T-helper 2 cell treated with Interferon-gamma antibody and Interleukin-4, amounts not matched to agents 5 μg/mL and 100 μg/mL, for 36 hours (primary cell): ENCODE results near the gene TMPRSS6.

Experiments used
- DNase-seq: peaks from one replicate; pipeline ENCODE4 v3.0.0; 2021; ENCODE audit warnings: low spot score
- H3K27ac Mint-ChIP-seq: one replicate; pipeline ENCODE4 v1.8.0; 2021; ENCODE audit warnings: mild to moderate bottlenecking, mixed read lengths
- H3K27me3 Mint-ChIP-seq: one replicate; pipeline ENCODE4 v1.8.0; 2021; ENCODE audit warnings: low read depth, mixed read lengths
- H3K36me3 Mint-ChIP-seq: one replicate; pipeline ENCODE4 v1.8.0; 2021; ENCODE audit warnings: low read depth, mixed read lengths
- H3K4me1 Mint-ChIP-seq: one replicate; pipeline ENCODE4 v1.8.0; 2021; ENCODE audit warnings: low read depth, mixed read lengths
- H3K4me3 Mint-ChIP-seq: one replicate; pipeline ENCODE4 v1.8.0; 2022; ENCODE audit warnings: mild to moderate bottlenecking, moderate library complexity, mixed read lengths
- H3K9me3 Mint-ChIP-seq: one replicate; pipeline ENCODE4 v1.8.0; 2021; ENCODE audit warnings: mixed read lengths

Gene TMPRSS6

DNA sequence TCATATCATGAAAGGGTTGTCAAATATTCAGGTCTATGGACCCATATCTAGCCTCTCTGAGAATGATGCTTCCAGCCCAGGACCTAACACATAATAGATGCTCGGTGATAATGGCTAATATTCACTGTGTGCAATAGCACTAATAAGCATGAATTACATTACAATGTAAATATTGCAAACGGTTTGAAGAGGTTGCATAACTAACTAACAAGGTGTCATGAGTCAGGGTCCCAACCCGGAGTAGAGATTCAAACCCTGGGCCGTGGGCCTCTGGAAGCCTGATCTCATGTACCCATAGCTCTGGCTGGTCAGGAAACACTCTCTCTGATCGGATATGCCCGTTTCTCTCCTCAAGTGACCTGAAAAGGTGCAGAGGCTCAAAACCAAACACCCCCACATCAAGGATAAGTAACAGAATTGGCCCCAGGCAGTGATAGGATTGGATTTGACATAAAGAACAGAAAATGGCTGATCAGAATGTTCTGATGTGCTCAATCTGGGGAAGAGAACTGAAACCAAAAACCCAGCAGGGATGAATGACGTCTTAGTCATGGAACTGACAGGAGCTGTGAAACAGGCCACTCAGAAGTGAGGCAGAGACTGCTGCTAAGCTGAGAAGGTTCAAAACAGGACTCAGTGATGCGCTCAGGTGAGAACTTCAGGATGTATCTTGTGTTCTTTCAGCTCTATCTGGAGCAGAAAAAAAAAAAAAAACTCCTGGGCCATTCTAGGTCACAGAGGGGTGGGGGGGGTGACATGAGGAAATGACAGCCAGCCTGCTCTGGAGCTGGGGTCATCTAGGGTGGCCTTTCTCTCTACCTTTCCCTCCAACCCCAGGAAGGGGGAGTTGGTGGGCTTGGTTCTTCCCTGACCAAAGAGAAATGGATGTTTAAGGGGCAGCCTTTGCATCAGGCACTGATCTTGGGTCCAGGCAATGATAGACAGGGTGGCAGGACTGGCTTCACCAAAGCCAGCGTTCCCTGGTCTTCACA is 64.6 kb downstream of the TMPRSS6 start:
- Mint-ChIP-seq H3K27ac (no peak overlapping the region), H3K9me3 (no peaks in the 10 kb centered on the region), H3K4me3 (no peak overlapping the region), H3K27me3 (no peaks in the 10 kb centered on the region), H3K36me3 (no peaks in the 10 kb centered on the region), H3K4me1 (peaks cover 14% of the 10 kb centered on the region)
- no peak for DNase-seq

- Mint-ChIP-seq H3K27ac (no peak overlapping the region), H3K9me3 (no peaks in the 10 kb centered on the region), H3K27me3 (no peaks in the 10 kb centered on the region), H3K4me3 (no peak overlapping the region), H3K4me1 (peaks cover 14% of the 10 kb centered on the region), H3K36me3 (no peaks in the 10 kb centered on the region)
- DNase-seq = peak; percentile 46
Measured at GRCh38 chr22:37043828-37044538, 65.5 kb downstream of the TMPRSS6 start.

- Mint-ChIP-seq H3K36me3 (no peaks in the 10 kb centered on the region), H3K9me3 (no peaks in the 10 kb centered on the region), H3K27me3 (no peaks in the 10 kb centered on the region), H3K4me3 (no peak overlapping the region), H3K4me1 (peaks cover 14% of the 10 kb centered on the region), H3K27ac (no peak overlapping the region)
- DNase-seq = no peak
Measured at GRCh38 chr22:37043209-37043827, 66.2 kb downstream of the TMPRSS6 start.

GRCh38 chr22:37039466-37039865 is 70.0 kb downstream of the TMPRSS6 start:
- Mint-ChIP-seq H3K36me3 (no peaks in the 10 kb centered on the region), H3K4me3 (no peak overlapping the region), H3K27ac (no peak overlapping the region), H3K4me1 (peaks cover 12% of the 10 kb centered on the region), H3K27me3 (peaks cover 9% of the 10 kb centered on the region), H3K9me3 (no peaks in the 10 kb centered on the region)
- no peak for DNase-seq

DNA sequence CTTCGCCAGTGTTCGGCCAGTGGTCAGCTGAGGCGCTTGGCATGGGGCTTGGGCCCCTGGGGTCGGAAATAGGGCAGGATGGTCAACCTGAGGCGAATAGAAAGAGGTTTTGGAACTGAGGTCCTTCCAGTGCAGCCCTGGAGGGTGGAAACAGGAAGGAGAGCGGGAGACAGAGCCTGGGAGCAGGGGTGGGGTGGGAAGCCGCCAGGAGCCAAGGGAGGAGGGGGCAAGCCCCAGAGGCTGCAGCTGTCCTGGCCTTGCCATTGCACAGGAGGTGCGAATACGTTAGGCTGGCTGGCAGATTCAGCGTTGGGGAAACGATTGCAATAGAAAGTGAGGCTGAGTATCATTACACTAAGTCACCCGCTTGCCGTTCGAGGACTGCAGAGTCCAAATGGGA is 71.8 kb downstream of the TMPRSS6 start:
- Mint-ChIP-seq H3K27ac (no peak overlapping the region), H3K9me3 (no peaks in the 10 kb centered on the region), H3K4me1 (peaks cover 9% of the 10 kb centered on the region), H3K36me3 (no peaks in the 10 kb centered on the region), H3K27me3 (peaks cover 9% of the 10 kb centered on the region), H3K4me3 (no peak overlapping the region)
- DNase-seq = no peak

DNA sequence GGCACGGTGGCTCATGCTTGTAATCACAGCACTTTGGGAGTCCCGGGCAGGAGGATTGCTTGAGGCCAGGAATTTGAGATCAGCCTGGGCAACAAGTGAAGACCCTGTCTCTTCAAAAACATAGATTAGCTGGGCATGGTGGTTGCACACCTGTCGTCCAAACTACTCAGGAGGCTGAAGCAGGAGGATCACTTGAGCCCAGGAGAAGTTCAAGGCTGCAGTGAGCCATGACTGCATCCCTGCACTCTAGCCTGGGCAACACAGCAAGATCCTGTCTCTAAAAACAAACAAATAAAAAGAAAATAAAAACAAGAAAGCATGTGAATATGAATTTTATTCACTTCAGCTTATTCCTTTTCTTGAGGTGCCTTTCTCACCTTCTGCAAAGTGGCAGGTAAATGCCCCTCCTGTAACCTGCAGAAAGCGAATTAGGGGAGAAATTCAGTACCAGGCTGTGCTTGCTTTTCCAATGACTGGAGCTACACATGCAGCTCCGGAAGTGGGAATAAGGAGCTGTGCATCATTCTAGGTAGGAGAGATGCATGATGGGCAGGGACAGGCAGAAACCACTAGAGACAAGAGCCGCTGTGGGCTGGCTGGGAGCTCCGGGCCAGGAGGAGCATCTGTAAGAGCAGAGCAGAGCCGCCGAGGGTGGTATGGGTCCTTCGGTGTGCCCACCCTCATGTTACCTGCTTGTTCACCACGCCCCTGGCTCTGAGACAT is 72.7 kb downstream of the TMPRSS6 start:
- no peaks in the 10 kb centered on the region for H3K9me3 Mint-ChIP-seq
- peaks cover 9% of the 10 kb centered on the region for H3K27me3 Mint-ChIP-seq
- H3K27ac Mint-ChIP-seq = no peak overlapping the region
- H3K4me1 Mint-ChIP-seq = peaks cover 9% of the 10 kb centered on the region
- no peaks in the 10 kb centered on the region for H3K36me3 Mint-ChIP-seq
- no peak overlapping the region for H3K4me3 Mint-ChIP-seq
- DNase-seq = no peak

DNA sequence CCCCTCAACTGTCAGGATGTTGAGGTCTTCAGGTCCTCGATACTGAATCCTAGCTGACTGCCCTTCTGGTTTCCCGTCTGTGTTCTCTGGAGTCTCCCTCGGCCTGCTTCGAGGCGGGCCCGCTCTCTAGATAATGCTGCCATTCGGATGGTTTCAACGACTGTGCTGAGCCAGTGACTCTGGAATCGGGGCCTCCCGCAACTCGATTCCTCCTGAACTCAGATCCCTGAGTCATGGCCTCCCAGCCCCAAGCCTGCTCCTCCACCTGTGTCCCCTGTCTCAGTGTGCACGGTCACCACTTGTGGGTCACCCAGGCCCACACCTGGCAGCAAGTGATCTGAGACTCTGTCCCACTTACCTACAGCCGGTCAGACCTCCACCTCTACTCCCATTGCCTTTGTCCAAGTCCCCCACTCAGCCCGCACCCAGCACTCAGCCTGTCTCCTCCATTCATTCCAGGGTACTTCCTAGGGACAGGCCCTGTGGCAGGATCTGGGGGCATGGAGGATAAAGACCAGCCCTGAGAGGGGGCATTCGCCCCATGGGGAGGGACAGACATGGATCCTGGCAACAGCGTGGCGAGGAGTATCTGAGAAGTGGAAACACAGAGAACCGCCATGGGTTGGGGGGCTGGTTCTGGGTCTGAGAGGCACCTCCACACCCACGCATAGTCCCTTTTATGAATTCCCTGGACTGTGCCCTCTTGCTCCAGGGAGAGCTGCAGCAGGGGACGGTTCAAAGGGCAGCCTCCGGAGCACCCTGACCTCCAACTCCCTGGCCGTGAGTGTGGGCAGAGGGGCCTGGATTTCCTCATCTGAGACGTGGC is 75.7 kb downstream of the TMPRSS6 start:
- Mint-ChIP-seq H3K27ac (no peak overlapping the region), H3K9me3 (no peaks in the 10 kb centered on the region), H3K36me3 (no peaks in the 10 kb centered on the region), H3K4me1 (no peaks in the 10 kb centered on the region), H3K4me3 (no peak overlapping the region), H3K27me3 (peaks cover 9% of the 10 kb centered on the region)
- no peak for DNase-seq

DNA sequence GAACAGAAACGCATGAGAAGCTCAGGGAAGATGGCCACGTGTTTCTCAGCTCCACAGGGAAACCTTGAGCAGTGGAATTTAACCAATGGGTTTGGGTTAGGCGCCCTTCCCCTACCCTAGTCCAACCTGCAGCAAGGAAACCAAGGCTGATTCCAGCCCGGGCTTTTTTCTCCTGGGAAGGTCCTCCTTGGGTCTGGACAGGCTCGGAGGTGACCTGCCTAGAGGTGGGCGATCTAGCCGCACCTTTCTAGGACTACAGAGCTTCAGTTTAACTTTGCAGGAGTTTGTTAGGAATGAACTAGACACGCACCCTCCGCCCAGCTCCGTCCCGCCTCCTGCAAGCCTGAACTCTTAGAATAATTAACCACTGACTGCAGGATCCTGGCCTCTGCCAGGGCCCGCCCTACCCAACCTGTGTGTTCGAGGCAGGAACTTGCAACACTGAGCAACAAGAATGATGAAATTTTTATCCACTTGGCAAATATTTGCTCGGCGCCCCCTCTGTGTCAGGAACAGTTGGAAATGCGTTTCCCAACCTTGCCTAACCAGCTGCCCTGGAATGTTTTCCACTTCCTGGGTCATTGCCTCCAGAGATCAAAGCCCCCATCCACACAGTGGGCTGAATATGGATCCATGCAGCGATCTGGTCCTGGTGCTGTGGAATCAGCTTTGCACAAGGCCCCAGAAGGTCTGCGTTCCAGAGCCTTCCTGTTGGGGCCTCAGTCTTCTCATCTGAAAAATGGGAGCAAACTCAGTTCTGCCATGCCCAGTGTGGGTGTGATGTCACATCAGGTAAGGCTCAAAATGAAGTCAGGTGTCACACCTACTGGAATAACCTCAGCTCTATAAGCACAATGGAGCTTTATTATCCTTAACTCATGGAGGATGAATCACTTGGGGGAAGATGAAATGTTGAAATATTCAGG is 76.7 kb downstream of the TMPRSS6 start:
- H3K27me3 Mint-ChIP-seq = peaks cover 9% of the 10 kb centered on the region
- DNase-seq = no peak
- H3K4me1 Mint-ChIP-seq = no peaks in the 10 kb centered on the region
- no peaks in the 10 kb centered on the region for H3K36me3 Mint-ChIP-seq
- H3K27ac Mint-ChIP-seq = no peak overlapping the region
- no peaks in the 10 kb centered on the region for H3K9me3 Mint-ChIP-seq
- no peak overlapping the region for H3K4me3 Mint-ChIP-seq

GRCh38 chr22:37032134-37032534 is 77.4 kb downstream of the TMPRSS6 start:
- no peak overlapping the region for H3K27ac Mint-ChIP-seq
- no peaks in the 10 kb centered on the region for H3K4me1 Mint-ChIP-seq
- H3K9me3 Mint-ChIP-seq = no peaks in the 10 kb centered on the region
- H3K4me3 Mint-ChIP-seq = no peak overlapping the region
- H3K27me3 Mint-ChIP-seq = peaks cover 6% of the 10 kb centered on the region
- H3K36me3 Mint-ChIP-seq = no peaks in the 10 kb centered on the region
- no peak for DNase-seq

- peaks cover 4% of the 10 kb centered on the region for H3K27me3 Mint-ChIP-seq
- no peaks in the 10 kb centered on the region for H3K4me1 Mint-ChIP-seq
- peaks cover 1% of the 10 kb centered on the region for H3K36me3 Mint-ChIP-seq
- H3K27ac Mint-ChIP-seq = no peak overlapping the region
- H3K9me3 Mint-ChIP-seq = no peaks in the 10 kb centered on the region
- DNase-seq = no peak
- no peak overlapping the region for H3K4me3 Mint-ChIP-seq
Measured at GRCh38 chr22:37030560-37031281, 78.8 kb downstream of the TMPRSS6 start.

DNA sequence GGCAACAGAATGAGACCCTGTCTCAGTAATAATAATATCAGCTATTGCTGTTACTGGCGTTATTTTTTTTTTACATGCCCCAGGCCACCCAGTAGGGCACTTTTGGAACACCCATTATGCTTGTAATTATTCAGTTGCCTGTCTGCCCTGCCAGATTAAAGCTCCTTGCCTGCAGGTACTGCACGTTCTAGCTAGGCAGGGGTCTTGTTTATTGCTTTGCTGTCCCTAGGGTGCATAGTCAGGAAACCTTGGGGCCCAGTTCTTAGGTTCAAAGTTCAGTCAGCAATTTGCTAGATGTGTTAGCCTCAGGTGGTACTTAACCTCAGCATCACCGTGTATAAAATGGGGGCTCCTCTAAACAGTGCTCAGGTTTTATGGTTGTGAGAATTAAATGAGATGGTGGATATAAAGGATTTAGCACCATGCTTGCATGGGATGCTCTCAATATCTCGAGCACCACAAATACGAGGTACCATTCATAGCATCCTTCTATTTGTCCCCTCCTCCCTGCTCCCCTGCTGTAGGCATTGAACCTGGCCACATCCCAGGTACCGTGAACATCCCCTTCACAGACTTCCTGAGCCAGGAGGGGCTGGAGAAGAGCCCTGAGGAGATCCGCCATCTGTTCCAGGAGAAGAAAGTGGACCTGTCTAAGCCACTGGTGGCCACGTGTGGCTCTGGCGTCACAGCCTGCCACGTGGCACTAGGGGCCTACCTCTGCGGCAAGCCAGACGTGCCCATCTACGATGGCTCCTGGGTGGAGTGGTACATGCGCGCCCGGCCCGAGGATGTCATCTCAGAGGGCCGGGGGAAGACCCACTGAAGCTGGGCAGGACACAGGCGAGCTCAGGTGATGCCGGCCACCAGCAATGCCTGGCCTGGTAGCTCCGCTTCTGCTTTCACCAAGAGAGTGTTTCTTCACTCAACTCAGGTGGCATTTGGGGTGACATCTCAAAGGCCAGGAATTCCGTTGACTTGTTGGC is 80.5 kb downstream of the TMPRSS6 start:
- Mint-ChIP-seq H3K4me1 (no peaks in the 10 kb centered on the region), H3K27me3 (no peaks in the 10 kb centered on the region), H3K4me3 (no peak overlapping the region), H3K9me3 (no peaks in the 10 kb centered on the region), H3K36me3 (peaks cover 1% of the 10 kb centered on the region), H3K27ac (no peak overlapping the region)
- DNase-seq = no peak
